ENCODE data around the gene MORN1. TPM values are rescaled to one million over a fixed set of nuclear protein-coding genes. Genes with fewer than 3 reads are reported as not detected.

The MORN1 gene
- total and polyA plus RNA-seq, 2 of the 8 experiments (the other 6 are each of a cell fraction or from before 2014, with no cell fraction given) = 5.0 to 9.1 TPM

GRCh38 chr1:2274929-2275475 lies 116.4 kb downstream of the MORN1 start (continued):
- TF ChIP-seq, protein P1, sequence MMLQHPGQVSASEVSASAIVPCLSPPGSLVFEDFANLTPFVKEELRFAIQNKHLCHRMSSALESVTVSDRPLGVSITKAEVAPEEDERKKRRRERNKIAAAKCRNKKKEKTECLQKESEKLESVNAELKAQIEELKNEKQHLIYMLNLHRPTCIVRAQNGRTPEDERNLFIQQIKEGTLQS (IDR thresholded peaks at IDR 0.05; ENCODE audit: insufficient read depth, low read depth, low read length) = no peak
- no peak for TF ChIP-seq TAF1 (IDR thresholded peaks at IDR 0.05; ENCODE audit: low read depth, low read length)
- TF ChIP-seq PHF8 (conservative IDR thresholded peaks at IDR 0.05; ENCODE audit: low read depth, low read length) = no peak
- TF ChIP-seq JUN (IDR thresholded peaks at IDR 0.05; ENCODE audit: low read depth, low read length) = no peak
- no peak for TF ChIP-seq MAFK (IDR thresholded peaks at IDR 0.05; ENCODE audit: low read depth, low read length)
- TF ChIP-seq POLR2A (IDR thresholded peaks at IDR 0.05; ENCODE audit: control extremely low read depth in 1 of 2, low read depth in 2 of 2, low read length in 2 of 2) = no peak
- TF ChIP-seq MAX (IDR thresholded peaks at IDR 0.05) = no peak
- no peak for TF ChIP-seq GABPA (IDR thresholded peaks at IDR 0.05; ENCODE audit: borderline replicate concordance, insufficient read depth, low read length)

Measured in H1 (cell line).